Thoracic aorta (tissue), 2 donors: ENCODE results near the gene DCC. TPM values are rescaled to one million over a fixed set of nuclear protein-coding genes. Genes with fewer than 3 reads are reported as not detected.

Source experiments
- ATAC-seq: fragments of 150-250 bp; one replicate; pipeline ENCODE4 v1.8.0; 2017; ENCODE audit warnings: low read depth; ENCODE audit not compliant: insufficient number of reproducible peaks, low FRiP score
- DNase-seq: peaks from one replicate; pipeline ENCODE4 v3.0.0-alpha.2; 2020; ENCODE audit warnings: low spot score
- H3K27ac ChIP-seq, 2 donors: fragments of 200-600 bp; sonication (generic); 1 replicate in 1 of 2; 2 replicates in 1 of 2; pipeline ENCODE4 v1.5.1; 2016; ENCODE audit warnings: mild to moderate bottlenecking in 2 of 2, moderate library complexity in 2 of 2
- H3K27me3 ChIP-seq: fragments of 200-600 bp; sonication (generic); replicated peaks from 2 replicates; pipeline ENCODE4 v1.6.0; 2016; ENCODE audit warnings: mild to moderate bottlenecking; ENCODE audit not compliant: insufficient read depth
- H3K36me3 ChIP-seq: fragments of 200-600 bp; sonication (generic); one replicate; pipeline ENCODE4 v1.5.1; 2016
- H3K4me1 ChIP-seq, 2 donors: fragments of 200-600 bp; sonication (generic); 1 replicate in 1 of 2; 2 replicates in 1 of 2; pipeline versions ENCODE4 v1.5.1 to v1.6.0; 2016; ENCODE audit warnings: low read depth in 2 of 2, mild to moderate bottlenecking in 1 of 2; ENCODE audit not compliant: control insufficient read depth in 1 of 2
- H3K4me3 ChIP-seq: fragments of 200-600 bp; sonication (generic); 2 replicates; pipeline ENCODE4 v1.5.1; 2016; ENCODE audit warnings: mild to moderate bottlenecking
- H3K9me3 ChIP-seq: fragments of 200-600 bp; sonication (generic); 2 replicates; pipeline ENCODE4 v1.5.1; 2016
- total RNA-seq, 2 donors: library from RNA; depleted of rRNA; stranded (reverse); fragments of >200 nt; gene quantifications; one replicate each; pipeline versions ENCODE4 v1.1.0 to v1.2.3, GENCODE V29; 2016
- TF ChIP-seq, protein P1 (sequence below): fragments of 200-600 bp; sonication (generic); IDR thresholded peaks from one replicate; pipeline ENCODE4 v1.5.1; 2019; ENCODE audit warnings: antibody characterized with exemption

Gene DCC
- total RNA-seq, 2 donors from 2014 or later: not detected

DNA sequence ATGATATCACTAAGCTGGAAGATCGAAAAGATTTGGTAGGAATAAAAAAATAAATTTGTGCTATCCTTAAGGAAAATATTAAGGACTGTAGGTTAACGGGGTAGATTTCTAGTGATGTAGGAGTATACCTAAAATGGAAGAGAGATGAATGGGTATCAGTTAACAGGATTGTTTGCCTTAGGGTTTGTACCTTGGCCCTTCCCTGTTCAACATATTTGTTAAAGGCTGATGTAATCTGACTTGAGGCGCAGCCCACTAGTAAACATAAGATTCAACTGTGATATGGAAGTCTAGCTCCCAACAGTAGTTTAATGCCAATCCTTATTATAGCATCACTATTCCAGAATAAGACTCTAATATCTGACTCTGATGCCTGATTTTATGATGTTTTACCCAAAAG is 685.2 kb downstream of the DCC start:
- H3K4me3 ChIP-seq: no peak overlapping the region
- H3K9me3 ChIP-seq: no peaks in the 10 kb centered on the region
- H3K27me3 ChIP-seq: no peaks in the 10 kb centered on the region
- no peak for ATAC-seq
- H3K36me3 ChIP-seq: no peaks in the 10 kb centered on the region
- H3K4me1 ChIP-seq: no peaks in the 10 kb centered on the region
- DNase-seq: no peak
- TF ChIP-seq, protein P1, sequence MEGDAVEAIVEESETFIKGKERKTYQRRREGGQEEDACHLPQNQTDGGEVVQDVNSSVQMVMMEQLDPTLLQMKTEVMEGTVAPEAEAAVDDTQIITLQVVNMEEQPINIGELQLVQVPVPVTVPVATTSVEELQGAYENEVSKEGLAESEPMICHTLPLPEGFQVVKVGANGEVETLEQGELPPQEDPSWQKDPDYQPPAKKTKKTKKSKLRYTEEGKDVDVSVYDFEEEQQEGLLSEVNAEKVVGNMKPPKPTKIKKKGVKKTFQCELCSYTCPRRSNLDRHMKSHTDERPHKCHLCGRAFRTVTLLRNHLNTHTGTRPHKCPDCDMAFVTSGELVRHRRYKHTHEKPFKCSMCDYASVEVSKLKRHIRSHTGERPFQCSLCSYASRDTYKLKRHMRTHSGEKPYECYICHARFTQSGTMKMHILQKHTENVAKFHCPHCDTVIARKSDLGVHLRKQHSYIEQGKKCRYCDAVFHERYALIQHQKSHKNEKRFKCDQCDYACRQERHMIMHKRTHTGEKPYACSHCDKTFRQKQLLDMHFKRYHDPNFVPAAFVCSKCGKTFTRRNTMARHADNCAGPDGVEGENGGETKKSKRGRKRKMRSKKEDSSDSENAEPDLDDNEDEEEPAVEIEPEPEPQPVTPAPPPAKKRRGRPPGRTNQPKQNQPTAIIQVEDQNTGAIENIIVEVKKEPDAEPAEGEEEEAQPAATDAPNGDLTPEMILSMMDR: no peak
- no peak overlapping the region for H3K27ac ChIP-seq

DNA sequence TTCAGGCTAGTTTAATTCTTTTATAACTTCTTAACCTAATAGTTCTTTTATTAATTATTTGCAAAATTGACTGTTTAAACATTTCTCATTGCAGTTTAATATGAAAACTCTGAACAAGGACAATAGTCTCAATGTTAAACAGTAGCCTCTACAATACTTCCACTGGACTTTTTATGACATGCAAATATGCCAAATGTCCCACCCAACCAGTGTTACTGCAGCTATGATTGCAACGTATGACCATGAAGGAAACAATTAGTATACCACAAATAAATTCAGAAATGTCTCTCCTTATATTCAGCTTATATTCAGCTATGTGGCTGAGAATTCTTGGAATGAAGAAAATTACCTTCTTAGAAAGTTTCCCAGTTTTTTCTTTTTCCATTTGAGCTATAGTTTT is 688.6 kb downstream of the DCC start:
- ATAC-seq (no peak), DNase-seq (no peak)
- H3K27me3 ChIP-seq: no peaks in the 10 kb centered on the region
- TF ChIP-seq, protein P1: no peak
- no peaks in the 10 kb centered on the region for H3K4me1 ChIP-seq
- no peak overlapping the region for H3K27ac ChIP-seq
- no peaks in the 10 kb centered on the region for H3K36me3 ChIP-seq
- H3K9me3 ChIP-seq: no peaks in the 10 kb centered on the region
- H3K4me3 ChIP-seq: no peak overlapping the region

DNA sequence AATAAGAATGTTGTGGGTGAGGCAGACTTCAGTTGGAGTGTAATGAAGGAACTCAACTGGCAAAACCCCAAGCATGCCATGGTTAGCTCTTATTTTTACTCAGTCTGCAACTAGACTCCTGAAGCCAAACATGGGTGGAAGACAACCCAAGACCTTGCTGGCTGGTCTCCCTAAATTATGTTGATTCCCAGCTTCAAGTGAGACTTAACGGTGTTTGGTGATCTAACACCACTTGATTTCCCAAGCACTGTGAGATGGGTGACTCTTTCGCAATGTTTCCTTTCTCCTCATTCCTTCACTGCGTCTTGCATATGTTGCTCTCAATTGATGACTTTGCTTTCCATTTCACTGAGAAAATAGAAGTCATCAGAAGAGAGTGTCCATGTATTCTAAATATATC is 693.1 kb downstream of the DCC start:
- no peaks in the 10 kb centered on the region for H3K4me1 ChIP-seq
- no peaks in the 10 kb centered on the region for H3K9me3 ChIP-seq
- H3K27ac ChIP-seq: no peak overlapping the region
- H3K36me3 ChIP-seq: no peaks in the 10 kb centered on the region
- TF ChIP-seq, protein P1: no peak
- ATAC-seq (no peak), DNase-seq (no peak)
- no peak overlapping the region for H3K4me3 ChIP-seq
- no peaks in the 10 kb centered on the region for H3K27me3 ChIP-seq

DNA sequence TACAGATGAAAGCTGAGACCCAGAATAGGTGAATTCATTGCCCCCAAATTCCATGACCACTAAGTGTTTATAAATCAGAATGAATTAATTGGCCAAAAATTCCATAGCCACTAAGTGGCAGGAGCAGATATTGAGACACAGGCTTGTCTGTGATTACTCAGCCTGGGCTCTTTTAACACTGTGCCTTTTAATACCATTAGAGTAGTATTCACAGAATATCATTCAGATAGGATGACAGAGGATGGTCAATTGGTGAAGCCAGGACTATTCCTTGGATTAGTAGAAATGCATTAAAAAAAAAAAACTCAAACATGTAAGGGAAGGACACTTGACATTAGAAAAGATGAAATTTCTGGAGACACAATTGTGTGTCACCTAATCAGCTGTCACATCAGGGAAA is 698.6 kb downstream of the DCC start:
- no peaks in the 10 kb centered on the region for H3K9me3 ChIP-seq
- H3K27ac ChIP-seq: no peak overlapping the region
- H3K4me1 ChIP-seq: no peaks in the 10 kb centered on the region
- no peaks in the 10 kb centered on the region for H3K36me3 ChIP-seq
- no peak overlapping the region for H3K4me3 ChIP-seq
- DNase-seq (no peak), ATAC-seq (no peak)
- H3K27me3 ChIP-seq: no peaks in the 10 kb centered on the region
- TF ChIP-seq, protein P1: no peak

DNA sequence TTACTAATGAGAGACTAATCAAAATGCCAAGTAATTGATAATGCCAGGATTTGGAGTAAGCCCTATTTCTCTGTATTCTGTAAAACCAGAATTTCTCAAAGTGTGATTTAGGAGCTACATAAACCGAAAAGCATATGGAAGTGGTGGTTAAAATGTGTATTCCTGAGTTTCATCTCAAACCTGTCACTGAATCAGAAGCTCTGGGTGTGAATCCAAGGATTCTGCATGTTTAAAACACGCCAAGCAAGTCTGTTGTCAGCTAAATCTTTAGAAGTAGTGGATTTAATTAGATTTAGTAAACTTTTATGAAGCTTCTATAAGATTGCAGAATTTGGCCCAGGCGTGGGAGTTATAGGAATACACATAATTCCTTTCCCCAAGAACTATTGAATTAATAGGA is 700.3 kb downstream of the DCC start:
- no peaks in the 10 kb centered on the region for H3K36me3 ChIP-seq
- H3K27me3 ChIP-seq: no peaks in the 10 kb centered on the region
- H3K9me3 ChIP-seq: no peaks in the 10 kb centered on the region
- DNase-seq (no peak), ATAC-seq (no peak)
- H3K4me3 ChIP-seq: no peak overlapping the region
- H3K4me1 ChIP-seq: no peaks in the 10 kb centered on the region
- H3K27ac ChIP-seq: no peak overlapping the region
- TF ChIP-seq, protein P1: no peak
